Measurements from ENCODE around the gene MRRF.

The MRRF gene

DNA sequence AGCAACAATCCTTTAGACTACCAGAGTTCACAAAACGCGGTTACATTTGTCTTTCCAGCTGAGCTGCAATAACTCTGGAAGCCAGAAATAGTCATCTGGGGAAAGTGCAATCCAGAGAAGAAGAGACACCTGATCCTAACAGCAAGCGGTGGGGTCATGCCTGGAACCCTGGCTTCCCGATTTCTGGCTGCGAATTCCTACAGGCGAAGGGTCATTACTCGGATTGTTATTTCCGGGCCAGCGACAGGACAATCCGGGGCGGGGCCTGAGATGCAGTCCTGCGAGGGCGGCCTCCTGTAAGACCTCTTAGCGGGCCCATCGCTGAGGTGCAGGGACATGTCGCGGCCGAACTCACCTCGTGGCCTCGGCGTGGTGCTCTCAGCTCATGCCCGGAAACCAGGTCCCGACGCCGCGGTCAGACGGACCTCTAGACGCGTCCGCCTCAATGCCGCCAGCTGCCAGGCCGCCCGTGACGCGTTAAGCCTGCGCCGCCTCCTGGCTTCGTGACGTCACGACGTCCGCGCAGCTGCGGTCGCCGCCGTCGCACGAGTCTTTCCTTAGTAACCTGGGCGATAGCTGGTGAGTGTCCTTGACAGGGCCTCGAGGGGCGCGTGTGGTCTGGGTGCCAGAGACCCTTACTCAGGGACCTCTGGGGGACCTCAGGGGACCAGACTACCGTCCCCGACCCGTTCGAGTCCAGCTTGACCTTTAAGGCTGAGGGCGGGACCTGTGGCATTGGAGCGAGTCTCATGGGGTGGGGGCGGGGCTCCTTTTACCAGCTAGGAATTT lies at the start of gene MRRF, which contains the start of gene RBM18:
TSS of gene MRRF (plus strand) at position 523 of the 789 bp plus-strand sequence. CDS start 6,010 bp downstream, outside the sequence.
TSS of gene RBM18 (minus strand) at position 481 of the 789 bp plus-strand sequence. CDS start 3,348 bp downstream, outside the sequence.
- DNase-seq: peak; percentile 91

DNA sequence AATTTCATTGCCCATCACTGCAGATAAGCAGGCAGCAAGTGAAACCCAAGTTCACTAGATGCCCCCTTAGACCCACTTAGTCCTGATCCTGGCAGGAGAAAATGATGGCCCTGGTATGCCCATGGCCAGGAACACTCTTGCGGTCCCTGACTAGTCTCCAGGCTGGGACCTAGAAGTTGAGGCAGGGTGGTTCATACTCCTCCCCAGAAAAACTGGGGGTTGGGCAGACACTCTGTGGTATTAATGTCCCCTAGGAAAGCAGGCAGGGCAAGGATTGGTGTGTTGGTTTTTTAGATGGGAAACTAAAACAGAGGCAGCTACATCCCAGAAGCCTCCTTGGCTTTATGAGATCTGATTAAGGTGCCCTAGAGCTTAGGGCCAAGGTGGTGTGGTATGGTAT lies 49.0 kb upstream of the MRRF start:
- no peak for DNase-seq

- no peak for DNase-seq
Observed at GRCh38 chr9:122216138-122216797, 48.4 kb upstream of the MRRF start.

GRCh38 chr9:122216798-122217418 lies 47.8 kb upstream of the MRRF start:
- DNase-seq: no peak

- DNase-seq: no peak
Observed at GRCh38 chr9:122217640-122218039, 47.0 kb upstream of the MRRF start.

DNA sequence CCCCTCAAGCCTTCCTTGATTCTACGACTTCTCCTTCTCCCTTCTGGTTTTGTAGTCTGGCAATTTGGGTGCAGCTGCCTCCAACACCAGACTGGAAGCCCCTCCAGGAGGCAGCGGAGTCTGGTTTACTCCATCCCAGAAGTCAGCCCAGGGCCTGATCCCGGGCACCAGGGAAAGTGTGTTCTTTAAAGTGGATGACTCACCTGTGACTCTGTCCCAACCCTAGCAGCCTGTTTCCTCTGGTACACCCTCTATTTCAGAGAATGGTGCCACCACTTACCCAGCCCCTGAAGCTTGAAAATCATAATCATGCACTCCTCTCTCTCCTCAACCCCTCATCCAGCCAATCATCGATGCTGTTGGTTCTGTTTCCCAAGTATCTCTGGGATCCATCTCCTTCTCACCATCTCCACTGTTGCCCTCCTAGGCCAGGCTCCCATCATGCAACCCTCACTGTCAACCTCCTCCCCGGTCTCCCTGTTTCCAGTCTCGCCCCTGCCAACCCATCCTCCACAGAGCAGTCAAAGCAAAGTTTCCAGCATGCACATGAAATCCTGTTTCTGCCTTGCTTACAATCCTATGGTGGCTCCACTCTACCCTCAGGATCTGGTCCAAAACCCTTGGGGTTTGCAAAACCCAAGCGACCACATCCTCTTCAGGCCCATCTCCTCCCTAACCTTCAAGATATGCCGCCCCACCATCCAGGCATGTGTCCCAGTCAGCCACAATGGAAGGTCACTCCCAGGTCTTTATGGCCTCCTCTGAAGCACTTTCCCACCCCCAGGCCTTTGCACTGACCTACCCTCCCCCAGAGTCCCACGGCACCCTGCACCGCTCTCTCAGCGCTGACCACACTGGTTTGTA lies 46.4 kb upstream of the MRRF start:
- no peak for DNase-seq

- DNase-seq: no peak
Observed at GRCh38 chr9:122218935-122219855, 45.5 kb upstream of the MRRF start.

- no peak for DNase-seq
Observed at GRCh38 chr9:122219856-122220672, 44.6 kb upstream of the MRRF start.

- no peak for DNase-seq
Observed at GRCh38 chr9:122220673-122221182, 44.0 kb upstream of the MRRF start.

- no peak for DNase-seq
Observed at GRCh38 chr9:122221183-122221811, 43.4 kb upstream of the MRRF start.

GRCh38 chr9:122222791-122223190 lies 41.9 kb upstream of the MRRF start:
- no peak for DNase-seq

- no peak for DNase-seq
Observed at GRCh38 chr9:122223435-122223834, 41.2 kb upstream of the MRRF start.

- DNase-seq: no peak
Observed at GRCh38 chr9:122225312-122226141, 39.2 kb upstream of the MRRF start.

GRCh38 chr9:122226142-122226757 lies 38.4 kb upstream of the MRRF start:
- no peak for DNase-seq

DNA sequence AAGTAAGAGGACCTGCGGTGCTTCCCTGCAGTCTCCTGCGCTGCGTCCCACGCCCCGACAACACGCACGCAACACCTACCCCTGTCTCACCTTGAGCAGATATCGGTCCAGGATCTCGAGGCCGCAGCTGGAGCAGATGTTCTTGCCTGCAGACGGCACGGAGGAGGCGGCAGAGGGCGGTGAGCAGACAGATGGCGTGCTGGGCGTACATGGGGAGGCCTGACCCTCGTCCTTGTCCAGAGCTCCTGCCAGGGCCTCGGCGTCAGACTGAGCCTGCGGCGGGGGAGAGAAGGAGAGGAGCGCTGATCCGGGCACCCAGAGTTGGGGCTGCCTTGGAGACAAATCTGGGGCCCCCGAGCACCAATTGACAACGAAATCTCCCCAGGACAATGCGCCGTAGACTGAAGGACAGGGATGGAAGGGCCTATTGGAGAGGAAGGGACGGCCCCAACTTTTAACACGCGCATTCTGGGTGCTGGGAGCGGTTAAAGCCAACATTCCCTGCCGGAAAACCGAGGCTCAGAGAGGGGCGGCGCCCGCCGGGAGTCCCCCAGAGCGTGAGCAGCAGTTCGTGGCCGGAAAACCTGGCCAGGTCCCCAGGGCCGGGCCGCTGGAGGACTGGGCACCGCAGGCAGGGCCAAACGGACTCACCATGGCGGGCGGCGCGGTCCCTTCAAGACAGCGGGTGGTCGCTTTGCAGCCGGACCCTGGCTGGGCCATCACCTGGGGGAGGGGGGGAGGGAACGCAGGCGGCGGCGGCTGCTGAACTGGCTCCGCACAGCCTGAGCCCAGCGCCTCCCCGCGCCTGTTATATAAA lies 37.7 kb upstream of the MRRF start:
- DNase-seq: no peak

- DNase-seq: no peak
Observed at GRCh38 chr9:122227575-122227900, 37.1 kb upstream of the MRRF start.

GRCh38 chr9:122228191-122228567 lies 36.5 kb upstream of the MRRF start:
- no peak for DNase-seq
